WERI-Rb-1 (cell line): ENCODE results near the gene GOLT1A.

Experiments used
- DNase-seq: peaks from one replicate; pipeline ENCODE4 v3.0.0-alpha.2; 2020
- H3K27ac ChIP-seq: fragments of 250-450 bp; sonication (Bioruptor Pico); 2 replicates; pipeline ENCODE4 v1.5.1; 2020; ENCODE audit warnings: mild to moderate bottlenecking, moderate library complexity
- H3K27me3 ChIP-seq: fragments of 250-450 bp; sonication (Bioruptor Pico); 2 replicates; pipeline ENCODE4 v1.5.1; 2021; ENCODE audit warnings: mild to moderate bottlenecking, low read depth, moderate library complexity; ENCODE audit not compliant: insufficient read depth, severe bottlenecking
- H3K36me3 ChIP-seq: fragments of 250-450 bp; sonication (Bioruptor Pico); 2 replicates; pipeline ENCODE4 v1.5.1; 2020; ENCODE audit warnings: mild to moderate bottlenecking, moderate library complexity
- H3K4me3 ChIP-seq: 2 replicates; pipeline ENCODE4 v1.5.1; 2011; ENCODE audit warnings: low read depth, mild to moderate bottlenecking, control low read depth, low read length
- H3K9me3 ChIP-seq: fragments of 250-450 bp; sonication (Bioruptor Pico); 2 replicates; pipeline ENCODE4 v1.5.1; 2021; ENCODE audit warnings: mild to moderate bottlenecking, moderate library complexity; ENCODE audit not compliant: severe bottlenecking
- CTCF ChIP-seq: IDR thresholded peaks from 2 replicates; pipeline ENCODE4 v1.5.1; 2011; ENCODE audit warnings: low read depth, mild to moderate bottlenecking, control low read depth, inconsistent platforms, low read length

The GOLT1A gene

DNA sequence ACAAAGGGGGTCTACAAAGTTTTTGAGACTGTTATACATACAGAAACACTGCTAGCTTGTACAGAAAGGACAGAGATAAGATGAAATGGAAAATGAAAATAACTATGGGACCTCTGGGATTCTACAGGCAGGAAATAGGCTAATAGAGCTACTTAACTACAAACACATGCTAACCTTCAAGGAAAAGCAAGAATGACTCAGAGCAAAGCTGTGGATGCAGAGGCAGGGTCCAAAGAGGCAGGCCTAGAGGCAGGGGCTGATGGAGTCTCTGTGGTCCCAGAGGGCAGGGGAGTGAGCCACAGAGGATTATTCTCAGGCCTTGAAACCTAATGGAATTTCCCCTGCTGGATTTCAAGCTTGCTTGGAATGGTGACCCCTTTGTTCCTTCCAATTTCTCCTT, 18.7 kb upstream of the GOLT1A start:
- H3K4me3 ChIP-seq, result no peak overlapping the region
- H3K36me3 ChIP-seq, result no peaks in the 10 kb centered on the region; the same call in 1 of the 2 replicates
- no peak for TF ChIP-seq CTCF
- no peaks in the 10 kb centered on the region for H3K27me3 ChIP-seq
- no peak overlapping the region for H3K27ac ChIP-seq
- H3K9me3 ChIP-seq, result peaks cover 10% of the 10 kb centered on the region
- DNase-seq, result no peak

DNA sequence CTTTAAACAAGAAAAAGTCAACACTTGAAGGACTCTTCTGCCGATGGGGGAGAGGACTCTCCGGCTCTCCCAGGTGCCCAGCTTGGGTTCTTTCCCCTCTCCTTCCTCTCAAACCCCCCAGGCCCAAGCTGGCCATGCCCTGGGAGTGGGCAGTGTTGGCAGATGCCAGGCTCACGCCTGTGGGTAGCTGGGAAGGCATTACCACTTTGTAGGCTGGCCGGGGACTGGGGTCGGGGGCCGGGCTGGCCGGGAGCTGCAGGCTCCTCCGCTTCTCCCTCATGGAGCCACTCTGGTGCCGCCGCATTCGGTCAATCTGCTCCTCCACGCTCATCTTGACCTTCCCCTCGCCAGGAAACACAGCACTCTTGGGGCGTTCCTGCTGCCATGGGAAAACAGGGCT, 16.4 kb upstream of the GOLT1A start:
- Histone ChIP-seq H3K9me3 (peaks cover 5% of the 10 kb centered on the region), H3K27ac (no peak overlapping the region), H3K36me3 (no peaks in the 10 kb centered on the region; the same call in 1 of the 2 replicates), H3K4me3 (no peak overlapping the region), H3K27me3 (no peaks in the 10 kb centered on the region)
- no peak for TF ChIP-seq CTCF
- no peak for DNase-seq

DNA sequence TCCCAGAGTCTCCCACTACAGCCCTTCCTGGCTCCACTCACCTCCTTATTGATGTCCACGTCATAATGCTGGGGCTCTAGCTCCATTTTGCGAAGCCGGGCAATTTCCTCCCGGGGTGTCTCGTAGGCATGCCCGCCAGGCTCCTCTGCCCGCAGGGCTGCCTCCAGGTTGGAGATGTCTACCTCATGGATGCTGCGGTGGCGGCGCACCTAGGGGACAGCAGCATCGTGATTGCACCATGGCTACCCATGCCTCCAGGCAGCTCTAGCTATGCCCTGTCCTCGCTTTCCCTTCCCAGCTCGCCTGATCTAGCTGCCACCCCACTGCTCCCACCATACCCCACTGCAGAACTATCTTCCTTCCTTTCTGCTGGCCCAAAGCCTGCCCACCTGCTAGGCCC, 15.1 kb upstream of the GOLT1A start:
- H3K4me3 ChIP-seq, result no peak overlapping the region
- H3K36me3 ChIP-seq, result no peaks in the 10 kb centered on the region; the same call in 1 of the 2 replicates
- TF ChIP-seq CTCF, result no peak
- no peak for DNase-seq
- H3K27ac ChIP-seq, result no peak overlapping the region
- H3K9me3 ChIP-seq, result peaks cover 5% of the 10 kb centered on the region
- no peaks in the 10 kb centered on the region for H3K27me3 ChIP-seq

DNA sequence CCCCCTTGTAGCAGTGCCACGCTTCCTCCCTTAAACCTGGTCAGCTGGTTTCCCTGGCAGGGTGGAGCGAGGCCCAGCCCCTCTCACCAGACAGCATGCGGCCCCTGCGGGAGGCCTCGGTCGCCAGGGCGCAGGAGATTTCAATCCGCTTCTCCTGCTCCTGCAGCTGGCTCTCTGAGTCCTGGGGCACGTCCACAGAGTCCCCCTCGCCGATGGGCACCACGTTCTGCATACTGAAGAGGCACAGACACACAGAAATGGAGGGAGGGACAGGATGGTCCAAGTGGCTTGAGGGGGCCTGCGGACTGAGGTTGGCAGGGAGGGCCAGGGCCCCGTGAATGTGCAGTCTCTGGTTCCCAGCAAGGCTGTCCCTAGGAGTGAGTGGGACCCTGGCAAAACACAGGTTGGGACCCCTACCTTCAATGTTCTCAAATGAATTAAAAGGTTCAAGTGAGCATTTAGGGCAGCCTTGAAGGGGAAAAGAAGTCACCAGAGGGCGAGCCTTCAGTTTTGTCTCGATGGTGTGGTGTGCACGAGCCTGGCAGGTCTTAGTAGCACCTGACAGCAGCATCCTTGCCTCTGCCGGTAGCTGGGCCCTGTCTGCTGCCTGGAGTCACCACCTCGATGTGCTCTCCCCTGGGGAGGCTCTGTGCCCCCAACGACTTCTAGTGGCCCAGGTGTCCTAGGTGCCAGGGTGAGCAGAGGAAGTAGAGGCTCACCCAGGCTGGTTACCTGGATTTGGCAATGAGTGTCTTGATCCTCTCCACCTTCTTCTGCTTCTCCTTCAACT, 14.4 kb upstream of the GOLT1A start:
- no peaks in the 10 kb centered on the region for H3K27me3 ChIP-seq
- DNase-seq, result no peak
- H3K4me3 ChIP-seq, result no peak overlapping the region
- peaks cover 5% of the 10 kb centered on the region for H3K9me3 ChIP-seq
- H3K36me3 ChIP-seq, result no peaks in the 10 kb centered on the region; the same call in 1 of the 2 replicates
- TF ChIP-seq CTCF, result no peak
- no peak overlapping the region for H3K27ac ChIP-seq

- peaks cover 5% of the 10 kb centered on the region for H3K9me3 ChIP-seq
- DNase-seq, result no peak
- H3K27me3 ChIP-seq, result no peaks in the 10 kb centered on the region
- H3K27ac ChIP-seq, result no peak overlapping the region
- no peaks in the 10 kb centered on the region; the same call in 1 of the 2 replicates for H3K36me3 ChIP-seq
- TF ChIP-seq CTCF, result no peak
- no peak overlapping the region for H3K4me3 ChIP-seq
Measured at GRCh38 chr1:204227351-204227750, 13.6 kb upstream of the GOLT1A start.
